Urinary bladder (tissue), 4 donors: ENCODE data around the gene WWTR1. TPM values are rescaled to one million over a fixed set of nuclear protein-coding genes. Genes with fewer than 3 reads are reported as not detected.

ENCODE experiments used
- DNase-seq: peaks from one replicate; pipeline ENCODE4 v3.0.0-alpha.2; 2015; ENCODE audit errors: extremely low spot score
- H3K27ac ChIP-seq: one replicate; pipeline ENCODE4 v1.5.1; 2013; ENCODE audit warnings: low read depth, mild to moderate bottlenecking, moderate library complexity
- H3K36me3 ChIP-seq: one replicate; pipeline ENCODE4 v1.6.1; 2013; ENCODE audit warnings: mild to moderate bottlenecking, moderate library complexity; ENCODE audit not compliant: insufficient read depth
- H3K4me1 ChIP-seq: one replicate; pipeline ENCODE4 v1.6.1; 2013; ENCODE audit warnings: mild to moderate bottlenecking, moderate library complexity; ENCODE audit not compliant: insufficient read depth
- H3K4me3 ChIP-seq: one replicate; pipeline ENCODE4 v1.5.1; 2013; ENCODE audit warnings: low read depth, low read length
- WGBS: extraction: QIAGEN DNeasy Blood & Tissue Kit; methylation state at CpG from one replicate; pipeline ENCODE4 v1.1.7; 2013; 5-methylcytosine and 5-hydroxymethylcytosine counted together
- polyA plus RNA-seq: library from polyadenylated mRNA; stranded (reverse); fragments of 200-250 nt; gene quantifications from one replicate; pipeline ENCODE4 v1.2.3, GENCODE V29; 2013
- total RNA-seq: library from RNA; depleted of rRNA; stranded (reverse); fragments of >200 nt; gene quantifications from one replicate; pipeline ENCODE4 v1.2.3, GENCODE V29; 2014
- donor health status: healthy with polysubstance abuse.
- donor health status: healthy.

WWTR1 gene
- total and polyA plus RNA-seq, 2 donors = 136 to 155 TPM

DNA sequence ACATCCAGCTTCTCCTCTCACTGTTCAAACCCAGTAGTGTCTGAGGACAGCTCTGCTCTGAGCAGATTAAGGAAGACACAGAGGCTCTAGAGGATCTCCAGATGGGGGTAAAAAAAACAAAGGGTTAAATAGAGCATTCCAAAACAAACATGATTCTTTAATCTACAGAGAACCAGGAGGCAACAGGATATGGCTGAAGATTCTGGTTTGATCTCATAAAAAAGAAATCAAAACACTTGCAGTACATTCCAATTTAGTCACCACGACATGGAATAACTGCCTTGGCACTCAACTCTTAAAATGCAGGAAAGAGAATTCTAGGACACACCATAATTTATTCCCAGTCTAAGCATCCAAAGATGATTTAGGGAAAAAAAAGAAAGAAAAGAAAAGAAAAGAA lies 151.3 kb downstream of the WWTR1 start:
- Histone ChIP-seq H3K4me1 (no peaks in the 10 kb centered on the region), H3K27ac (no peak overlapping the region), H3K4me3 (no peak overlapping the region), H3K36me3 (no peaks in the 10 kb centered on the region)
- 14% methylated on average over 1 of the region's 1 CpG for WGBS
- no peak for DNase-seq

DNA sequence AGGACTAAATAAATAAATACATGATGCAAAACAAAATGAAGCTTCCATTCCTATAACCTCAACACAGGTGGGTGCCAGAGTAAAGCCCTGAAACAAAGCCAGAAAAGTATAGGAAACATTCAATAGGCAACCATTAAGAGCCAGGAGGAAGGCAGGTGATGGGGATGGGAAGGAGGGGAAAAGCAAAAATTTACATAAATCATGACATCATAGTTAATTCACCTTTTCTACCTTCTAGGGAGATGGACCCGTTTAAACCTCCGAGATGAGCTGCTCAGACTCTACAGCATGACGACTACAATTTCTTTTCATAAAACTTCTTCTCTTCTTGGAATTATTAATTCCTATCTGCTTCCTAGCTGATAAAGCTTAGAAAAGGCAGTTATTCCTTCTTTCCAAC lies 155.4 kb downstream of the WWTR1 start:
- H3K4me1 ChIP-seq = no peaks in the 10 kb centered on the region
- H3K27ac ChIP-seq = no peak overlapping the region
- H3K4me3 ChIP-seq = no peak overlapping the region
- 62% methylated on average over 3 of the region's 3 CpGs for WGBS
- H3K36me3 ChIP-seq = no peaks in the 10 kb centered on the region
- DNase-seq = no peak

GRCh38 chr3:149501524-149501923 lies 156.3 kb downstream of the WWTR1 start:
- Histone ChIP-seq H3K4me1 (no peaks in the 10 kb centered on the region), H3K27ac (no peak overlapping the region), H3K4me3 (no peak overlapping the region), H3K36me3 (no peaks in the 10 kb centered on the region)
- DNase-seq = no peak
- 89% methylated on average over 1 of the region's 1 CpG for WGBS

GRCh38 chr3:149497966-149498670 lies 159.7 kb downstream of the WWTR1 start:
- DNase-seq = no peak
- Histone ChIP-seq H3K36me3 (no peaks in the 10 kb centered on the region), H3K4me1 (no peaks in the 10 kb centered on the region), H3K4me3 (no peak overlapping the region), H3K27ac (no peak overlapping the region)
- WGBS = 77% methylated on average over 4 of the region's 4 CpGs

GRCh38 chr3:149496891-149497290 lies 160.9 kb downstream of the WWTR1 start:
- no peaks in the 10 kb centered on the region for H3K36me3 ChIP-seq

GRCh38 chr3:149495581-149496125 lies 162.2 kb downstream of the WWTR1 start:
- H3K36me3 ChIP-seq = no peaks in the 10 kb centered on the region
- no peak for DNase-seq
- 90% methylated on average over 6 of the region's 6 CpGs for whole genome bisulfite sequencing
- H3K27ac ChIP-seq = no peak overlapping the region
- no peaks in the 10 kb centered on the region for H3K4me1 ChIP-seq
- no peak overlapping the region for H3K4me3 ChIP-seq

More at GRCh38 chr3:149496891-149497290, 160.9 kb downstream of the WWTR1 start:
- Histone ChIP-seq H3K27ac (no peak overlapping the region), H3K4me3 (no peak overlapping the region), H3K4me1 (no peaks in the 10 kb centered on the region)
- WGBS = 93% methylated on average over 4 of the region's 4 CpGs
- no peak for DNase-seq

GRCh38 chr3:149494759-149495580 lies 162.9 kb downstream of the WWTR1 start:
- no peaks in the 10 kb centered on the region for H3K36me3 ChIP-seq
- no peak overlapping the region for H3K27ac ChIP-seq
- no peak for DNase-seq
- WGBS = 95% methylated on average over 6 of the region's 6 CpGs
- no peaks in the 10 kb centered on the region for H3K4me1 ChIP-seq
- H3K4me3 ChIP-seq = no peak overlapping the region

DNA sequence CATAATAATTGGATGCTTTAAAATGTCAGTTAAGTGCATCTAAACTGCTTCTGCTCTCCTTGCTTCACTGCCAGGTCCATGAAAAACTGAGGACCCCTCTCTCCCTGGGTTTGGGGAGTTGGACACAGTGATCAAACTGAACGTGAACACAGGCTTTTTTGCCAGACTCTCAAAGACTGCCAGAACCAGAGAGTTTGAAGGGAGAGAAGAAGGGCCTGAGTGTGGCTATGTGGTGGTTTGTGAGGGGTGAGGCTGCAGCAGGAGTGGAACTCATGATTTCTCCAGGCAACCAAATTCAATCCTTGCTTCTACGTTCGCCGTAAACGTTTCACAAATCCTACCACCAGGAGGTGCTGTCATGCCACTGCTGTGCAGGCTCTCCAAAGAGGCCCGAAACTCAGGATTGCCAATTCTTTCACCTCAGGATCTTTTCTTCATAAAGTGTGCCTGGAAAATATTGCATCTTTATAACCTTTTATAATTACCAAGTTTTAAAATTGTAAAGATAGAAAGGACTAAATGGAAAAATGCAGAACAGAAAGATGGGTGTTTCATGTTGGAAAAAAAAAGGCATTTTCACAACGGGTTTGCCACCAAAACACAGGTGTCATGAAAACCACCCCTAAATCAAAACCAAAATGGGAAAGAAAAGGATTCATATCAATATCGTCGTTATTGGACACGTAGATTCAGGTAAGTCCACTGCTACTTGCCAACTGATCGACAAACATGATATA lies 163.6 kb downstream of the WWTR1 start:
- Histone ChIP-seq H3K27ac (no peak overlapping the region), H3K4me3 (no peak overlapping the region), H3K4me1 (no peaks in the 10 kb centered on the region), H3K36me3 (no peaks in the 10 kb centered on the region)
- DNase-seq = no peak
- 36% methylated on average over 11 of the region's 11 CpGs for WGBS

GRCh38 chr3:149493315-149494021 lies 164.4 kb downstream of the WWTR1 start:
- Histone ChIP-seq H3K4me3 (no peak overlapping the region), H3K4me1 (no peaks in the 10 kb centered on the region), H3K27ac (no peak overlapping the region), H3K36me3 (no peaks in the 10 kb centered on the region)
- WGBS = 86% methylated on average over 8 of the region's 8 CpGs
- DNase-seq = no peak

- no peak overlapping the region for H3K4me3 ChIP-seq
- no peaks in the 10 kb centered on the region for H3K36me3 ChIP-seq
- no peak overlapping the region for H3K27ac ChIP-seq
- no peak for DNase-seq
- H3K4me1 ChIP-seq = no peaks in the 10 kb centered on the region
These were observed 167.4 kb downstream of the WWTR1 start for GRCh38 chr3:149490260-149490971.

- Histone ChIP-seq H3K36me3 (no peaks in the 10 kb centered on the region), H3K27ac (no peak overlapping the region), H3K4me1 (no peaks in the 10 kb centered on the region), H3K4me3 (no peak overlapping the region)
- 68% methylated on average over 6 of the region's 6 CpGs for WGBS
- no peak for DNase-seq
These were observed 168.7 kb downstream of the WWTR1 start for GRCh38 chr3:149489060-149489690.

- Histone ChIP-seq H3K27ac (no peak overlapping the region), H3K4me1 (no peaks in the 10 kb centered on the region), H3K36me3 (no peaks in the 10 kb centered on the region), H3K4me3 (no peak overlapping the region)
- DNase-seq = no peak
- 71% methylated on average over 6 of the region's 6 CpGs for WGBS
These were observed 170.1 kb downstream of the WWTR1 start for GRCh38 chr3:149487598-149488197.
